HEK293 (cell line): ENCODE measurements around the gene TRIM47.
"Not testable (repeated sequence)": the region's sequence is repeated elsewhere in the genome, so short reads cannot be mapped to it uniquely, and the experiment has no call there.

Source experiments
- CTCF ChIA-PET: fragments of 350-600 bp; formaldehyde crosslinking; extraction: SDS; loops from one replicate; lab custom pipeline; 2021; ENCODE audit warnings: antibody characterized with exemption; lab: Yijun Ruan, JAX
- POLR2A ChIA-PET: fragments of 300-600 bp; formaldehyde crosslinking; extraction: SDS; loops from one replicate; lab custom pipeline; 2020; ENCODE audit warnings: antibody characterized with exemption, inconsistent platforms; lab: Yijun Ruan, JAX
- H3K27ac ChIP-seq: fragments of 200-500 bp; sonication (Bioruptor generic); 2 replicates; pipeline ENCODE4 v1.5.1; 2014; ENCODE audit warnings: low read depth, low read length, control low read depth, inconsistent platforms; ENCODE audit errors: extremely low read depth
- H3K36me3 ChIP-seq, 2 experiments: fragments of 200-500 bp in 1 of 2; sonication (Bioruptor generic) in 1 of 2; 1 replicate in 1 of 2; 2 replicates in 1 of 2; pipeline ENCODE4 v1.5.1; 2014 to 2017; ENCODE audit warnings: inconsistent platforms in 2 of 2, low read length in 2 of 2; ENCODE audit not compliant: control insufficient read depth in 2 of 2, insufficient read depth in 1 of 2
- H3K4me1 ChIP-seq: fragments of 200-500 bp; sonication (Bioruptor generic); 2 replicates; pipeline ENCODE4 v1.5.1; 2014; ENCODE audit warnings: mild to moderate bottlenecking, low read length, inconsistent platforms; ENCODE audit not compliant: control insufficient read depth, insufficient read depth
- H3K4me3 ChIP-seq: 2 replicates; pipeline ENCODE4 v1.5.1; 2011; ENCODE audit warnings: low read depth, mild to moderate bottlenecking, control low read depth, low read length, moderate library complexity
- H3K9me3 ChIP-seq: fragments of 200-500 bp; sonication (Bioruptor generic); 2 replicates; pipeline ENCODE4 v1.5.1; 2014; ENCODE audit warnings: low read depth, low read length, inconsistent platforms; ENCODE audit not compliant: control insufficient read depth, insufficient read depth
- ELK4 ChIP-seq: IDR thresholded peaks from 2 replicates; pipeline ENCODE4 v1.6.1; 2011; ENCODE audit warnings: mild to moderate bottlenecking, low read depth, low read length, borderline replicate concordance
- FEZF1 ChIP-seq: fragments of 450-650 bp; formaldehyde crosslinking; IDR thresholded peaks from 2 replicates; pipeline ENCODE4 v1.5.1; 2016; ENCODE audit warnings: missing biosample characterization, missing genetic modification characterization
- GLIS2 ChIP-seq: fragments of 450-650 bp; formaldehyde crosslinking; IDR thresholded peaks from 2 replicates; pipeline ENCODE4 v1.5.1; 2016; ENCODE audit warnings: missing biosample characterization, missing genetic modification characterization
- HIC1 ChIP-seq: fragments of 450-650 bp; formaldehyde crosslinking; IDR thresholded peaks from 2 replicates; pipeline ENCODE4 v1.5.1; 2016; ENCODE audit warnings: missing biosample characterization, missing genetic modification characterization
- HOXA7 ChIP-seq: sonication (generic); formaldehyde crosslinking; IDR thresholded peaks from 2 replicates; pipeline ENCODE4 v1.8.1; 2022; ENCODE audit warnings: missing genetic modification reagents, borderline replicate concordance
- YY2 ChIP-seq: fragments of 450-650 bp; formaldehyde crosslinking; IDR thresholded peaks from 2 replicates; pipeline ENCODE4 v1.5.1; 2016; ENCODE audit warnings: missing biosample characterization, missing genetic modification characterization
- ZFP69B ChIP-seq: fragments of 450-650 bp; formaldehyde crosslinking; IDR thresholded peaks from 2 replicates; pipeline ENCODE4 v1.5.1; 2016; ENCODE audit warnings: missing biosample characterization, missing genetic modification characterization
- ZNF16 ChIP-seq: fragments of 450-650 bp; formaldehyde crosslinking; IDR thresholded peaks from 2 replicates; pipeline ENCODE4 v1.5.1; 2016; ENCODE audit warnings: low read depth, missing biosample characterization, missing genetic modification characterization
- ZNF18 ChIP-seq: fragments of 450-650 bp; formaldehyde crosslinking; IDR thresholded peaks from 2 replicates; pipeline ENCODE4 v1.5.1; 2016; ENCODE audit warnings: missing biosample characterization, missing genetic modification characterization
- ZNF266 ChIP-seq: fragments of 450-650 bp; formaldehyde crosslinking; IDR thresholded peaks from 2 replicates; pipeline ENCODE4 v1.5.1; 2016; ENCODE audit warnings: missing biosample characterization, missing genetic modification characterization, low read depth
- ZNF292 ChIP-seq: fragments of 450-650 bp; formaldehyde crosslinking; IDR thresholded peaks from 2 replicates; pipeline ENCODE4 v1.5.1; 2016; ENCODE audit warnings: low read depth, missing biosample characterization, missing genetic modification characterization, borderline replicate concordance
- ZNF341 ChIP-seq: fragments of 450-650 bp; formaldehyde crosslinking; IDR thresholded peaks from 2 replicates; pipeline ENCODE4; 2016; ENCODE audit warnings: low read depth, missing biosample characterization, missing genetic modification characterization
- ZNF354C ChIP-seq: fragments of 450-650 bp; formaldehyde crosslinking; IDR thresholded peaks from 2 replicates; pipeline ENCODE4 v1.5.1; 2016; ENCODE audit warnings: missing biosample characterization, missing genetic modification characterization, low read depth, borderline replicate concordance
- ZNF391 ChIP-seq: fragments of 450-650 bp; formaldehyde crosslinking; IDR thresholded peaks from 2 replicates; pipeline ENCODE4 v1.5.1; 2016; ENCODE audit warnings: low read depth, missing biosample characterization, missing genetic modification characterization, borderline replicate concordance
- ZNF488 ChIP-seq: fragments of 450-650 bp; formaldehyde crosslinking; IDR thresholded peaks from 2 replicates; pipeline ENCODE4 v1.5.1; 2016; ENCODE audit warnings: missing biosample characterization, missing genetic modification characterization
- ZNF501 ChIP-seq: fragments of 450-650 bp; formaldehyde crosslinking; IDR thresholded peaks from 2 replicates; pipeline ENCODE4 v1.5.1; 2016; ENCODE audit warnings: missing biosample characterization, missing genetic modification characterization
- ZNF510 ChIP-seq: fragments of 450-650 bp; formaldehyde crosslinking; IDR thresholded peaks from 2 replicates; pipeline ENCODE4 v1.5.1; 2018; ENCODE audit warnings: mild to moderate bottlenecking, missing genetic modification characterization, missing biosample characterization; ENCODE audit not compliant: insufficient replicate concordance
- ZNF558 ChIP-seq: fragments of 450-650 bp; formaldehyde crosslinking; IDR thresholded peaks from 2 replicates; pipeline ENCODE4 v1.5.1; 2016; ENCODE audit warnings: missing biosample characterization, missing genetic modification characterization
- ZNF571 ChIP-seq: fragments of 450-650 bp; formaldehyde crosslinking; IDR thresholded peaks from 2 replicates; pipeline ENCODE4 v1.5.0; 2017; ENCODE audit warnings: missing biosample characterization, missing genetic modification characterization
- ZNF596 ChIP-seq: fragments of 450-650 bp; IDR thresholded peaks from 2 replicates; pipeline ENCODE4 v1.5.0; 2018; ENCODE audit warnings: missing biosample characterization, mild to moderate bottlenecking, missing genetic modification characterization, moderate library complexity
- ZNF621 ChIP-seq: fragments of 450-650 bp; formaldehyde crosslinking; IDR thresholded peaks from 2 replicates; pipeline ENCODE4 v1.5.1; 2017; ENCODE audit warnings: missing biosample characterization, missing genetic modification characterization
- ZNF747 ChIP-seq: fragments of 450-650 bp; formaldehyde crosslinking; IDR thresholded peaks from 2 replicates; pipeline ENCODE4 v1.5.1; 2016; ENCODE audit warnings: missing biosample characterization, missing genetic modification characterization
- ZXDB ChIP-seq: fragments of 450-650 bp; formaldehyde crosslinking; IDR thresholded peaks from 2 replicates; pipeline ENCODE4 v1.5.1; 2016; ENCODE audit warnings: missing biosample characterization, missing genetic modification characterization

Gene TRIM47

GRCh38 chr17:75853433-75853832 lies 24.9 kb downstream of the TRIM47 start:
- Histone ChIP-seq H3K9me3 (no peaks in the 10 kb centered on the region), H3K4me1 (peaks cover 8% of the 10 kb centered on the region), H3K36me3 (peaks cover 7 to 32% of the 10 kb centered on the region in 2 experiments), H3K4me3 (no peak overlapping the region), H3K27ac (no peak overlapping the region)
- TF ChIP-seq ZNF510 (tag by site-specific recombination) (no peak), ZNF488 (tag by site-specific recombination) (no peak), ZNF747 (tag by site-specific recombination) (no peak), ZNF292 (tag by site-specific recombination) (no peak), YY2 (tag by site-specific recombination) (no peak), ZNF501 (tag by site-specific recombination) (no peak), ZXDB (tag by site-specific recombination) (no peak), ZNF341 (no peak)
- POLR2A ChIA-PET, result interaction anchor here (0.6 to 4.1 kb wide), 5 partner anchors 9 to 77 kb away, joined by 4 to 34 read pairs (median 5); partner anchors contain the start of gene TRIM47
- CTCF ChIA-PET, result interaction anchor here (0.5 to 3.8 kb wide), 4 partner anchors 8 to 88 kb away, joined by 3 to 10 read pairs (median 4); partner anchors contain the start of gene GALK1

GRCh38 chr17:75851693-75851991 lies 26.7 kb downstream of the TRIM47 start:
- H3K36me3 ChIP-seq, result peaks cover 7 to 49% of the 10 kb centered on the region in 2 experiments
- CTCF ChIA-PET, result interaction anchor here (2.5 to 3.8 kb wide), 2 partner anchors 10 to 22 kb away, joined by 10 to 12 read pairs; no protein-coding TSS in a partner anchor
- H3K4me3 ChIP-seq, H3K9me3 ChIP-seq, H3K4me1 ChIP-seq, H3K27ac ChIP-seq, POLR2A ChIA-PET: not testable (repeated sequence)

- POLR2A ChIA-PET, result no interaction called here
- Histone ChIP-seq H3K27ac (no peak overlapping the region), H3K4me1 (peaks cover 8% of the 10 kb centered on the region), H3K36me3 (peaks cover 7 to 55% of the 10 kb centered on the region in 2 experiments)
- TF ChIP-seq GLIS2 (tag by site-specific recombination) (no peak), ZNF391 (tag by site-specific recombination) (no peak), ZNF354C (no peak), FEZF1 (tag by site-specific recombination) (no peak), HIC1 (no peak), ZNF18 (tag by site-specific recombination) (no peak), ZNF266 (tag by site-specific recombination) (no peak), ZNF571 (tag by site-specific recombination) (no peak), ELK4 (no peak), ZNF16 (tag by site-specific recombination) (no peak), HOXA7 (no peak), ZFP69B (no peak), ZNF596 (tag by site-specific recombination) (no peak), ZNF621 (no peak), ZNF558 (no peak)
- TF ChIP-seq, all 188 proteins: peak for 0
- no peaks in the 10 kb centered on the region for H3K9me3 ChIP-seq
- CTCF ChIA-PET, result interaction anchor here (2.5 to 3.8 kb wide), 2 partner anchors 10 to 21 kb away, joined by 10 to 12 read pairs; no protein-coding TSS in a partner anchor
- H3K4me3 ChIP-seq, result no peak overlapping the region
These were observed 27.3 kb downstream of the TRIM47 start for GRCh38 chr17:75850928-75851692.
